ENCODE data around the gene CDADC1. TPM values are rescaled to one million over a fixed set of nuclear protein-coding genes. Genes with fewer than 3 reads are reported as not detected.

The CDADC1 gene
- total and polyA plus RNA-seq, 10 of the 15 experiments (the other 5 are each of a cell fraction or from before 2014, with no cell fraction given), result 2.6 to 7.3 (median 5.2) TPM

GRCh38 chr13:49238621-49239020 is 9.1 kb upstream of the CDADC1 start:
- ChIA-PET RAD21 (ENCODE audit: unreplicated experiment) (interaction anchor here (0.7 kb wide), 1 partner anchor 1887 kb away, joined by 3 read pairs; no protein-coding TSS in a partner anchor), SMC1A (ENCODE audit: uncharacterized antibody, unreplicated experiment) (interaction anchor here (1.9 kb wide), 1 partner anchor 9 kb away, joined by 4 read pairs; the partner anchor contains the start of gene CDADC1), CTCF (interaction anchor here (0.7 to 4.5 kb wide), 5 partner anchors 10 to 46 kb away, joined by 3 to 39 read pairs (median 3); no protein-coding TSS in a partner anchor), POLR2A (interaction anchor here (0.6 kb wide), 1 partner anchor 554 kb away, joined by 4 read pairs; no protein-coding TSS in a partner anchor)
- no peak overlapping the region for H3K4me3 ChIP-seq
- H3K36me3 ChIP-seq (ENCODE audit: control insufficient read depth in 2 of 2, insufficient read depth in 2 of 2, low read length in 1 of 2), result no peaks in the 10 kb centered on the region
- H3K27me3 ChIP-seq (replicated peaks in 1 of 2; ENCODE audit: control insufficient read depth in 2 of 2, insufficient read depth in 2 of 2, low read length in 1 of 2), result no peaks in the 10 kb centered on the region; a peak in 2 of 4 replicates
- no peaks in the 10 kb centered on the region for H4K20me1 ChIP-seq (ENCODE audit: control insufficient read depth, insufficient read depth)
- H3K4me1 ChIP-seq (ENCODE audit: control insufficient read depth, insufficient read depth, low read length), result no peaks in the 10 kb centered on the region
- TF ChIP-seq ETV6 (conservative IDR thresholded peaks at IDR 0.05 in 1 of 2, IDR thresholded peaks at IDR 0.05 in 1 of 2; ENCODE audit: borderline replicate concordance in 1 of 2, low read depth in 1 of 2) (no peak), ZBED1 (IDR thresholded peaks at IDR 0.05; ENCODE audit: borderline replicate concordance) (no peak), RBBP5 (conservative IDR thresholded peaks at IDR 0.05) (no peak), MEF2B (IDR thresholded peaks at IDR 0.05; ENCODE audit: partially characterized antibody, poor library complexity, severe bottlenecking) (no peak), ESRRA (IDR thresholded peaks at IDR 0.05; ENCODE audit: low read length) (no peak), E2F8 (IDR thresholded peaks at IDR 0.05; ENCODE audit: low read depth, partially characterized antibody) (no peak), HDAC2 (IDR thresholded peaks at IDR 0.05) (no peak), NFXL1 (IDR thresholded peaks at IDR 0.05; ENCODE audit: borderline replicate concordance) (no peak), RELA (IDR thresholded peaks at IDR 0.05; ENCODE audit: borderline replicate concordance, partially characterized antibody) (no peak), RUNX3 (IDR thresholded peaks at IDR 0.05; ENCODE audit: low read length) (no peak)
- no peaks in the 10 kb centered on the region for H3K9me3 ChIP-seq (replicated peaks; ENCODE audit: control insufficient read depth, insufficient read depth, low read length)
- WGBS (ENCODE audit: insufficient coverage, insufficient replicate concordance, low lambda C conversion rate, missing lambda C conversion rate), result 95% methylated on average over 2 of the region's 2 CpGs
- no peak overlapping the region for H3K27ac ChIP-seq (ENCODE audit: control insufficient read depth, insufficient read depth)
- DNase-seq (ENCODE audit: low read depth, low spot score) (no peak), FAIRE-seq (no peak), ATAC-seq (no peak)
- in situ Hi-C loops (cut with MboI) (no loop called here), intact Hi-C loops (cut with micrococcal nuclease; ENCODE audit: unreplicated experiment) (no loop called here)
- no peak overlapping the region for H3K9ac ChIP-seq (ENCODE audit: control insufficient read depth, insufficient read depth, low read length)
- no peak overlapping the region for H3K4me2 ChIP-seq (ENCODE audit: control insufficient read depth, insufficient read depth)
- BruUV-seq (replicated peaks), result no TSS peak
- no peaks in the 10 kb centered on the region for H3K79me2 ChIP-seq (ENCODE audit: control insufficient read depth, insufficient read depth, low read length)
- no peak overlapping the region for H2AFZ ChIP-seq (ENCODE audit: control insufficient read depth, low read depth, low read length)

All from GM12878 (cell line).